Endodermal cell (in vitro differentiated cells): ENCODE measurements around the gene CFAP97D2. TPM values are rescaled to one million over a fixed set of nuclear protein-coding genes. Genes with fewer than 3 reads are reported as not detected.

Experiments
- DNase-seq: peaks from one replicate; pipeline ENCODE4 v3.0.0-alpha.2; 2017
- H3K27ac ChIP-seq: 2 replicates; pipeline ENCODE4 v1.5.1; 2013; ENCODE audit warnings: mild to moderate bottlenecking, low read depth, low read length, moderate library complexity
- H3K27me3 ChIP-seq: 2 replicates; pipeline ENCODE4 v1.6.1; 2013; ENCODE audit warnings: mild to moderate bottlenecking, low read length, moderate library complexity; ENCODE audit not compliant: insufficient read depth, control insufficient read depth, poor library complexity, severe bottlenecking
- H3K36me3 ChIP-seq: 2 replicates; pipeline ENCODE4 v1.7.0; 2013; ENCODE audit warnings: mild to moderate bottlenecking, low read length, moderate library complexity; ENCODE audit not compliant: control insufficient read depth, insufficient read depth
- H3K4me1 ChIP-seq: one replicate; pipeline ENCODE4 v1.7.0; 2013; ENCODE audit warnings: low read length; ENCODE audit not compliant: control insufficient read depth, insufficient read depth
- H3K4me3 ChIP-seq: 2 replicates; pipeline ENCODE4 v1.5.1; 2013; ENCODE audit warnings: mild to moderate bottlenecking, low read length, moderate library complexity
- H3K9ac ChIP-seq: 2 replicates; pipeline ENCODE4 v1.6.1; 2013; ENCODE audit warnings: mild to moderate bottlenecking, low read length, moderate library complexity; ENCODE audit not compliant: poor library complexity, severe bottlenecking; ENCODE audit errors: extremely low read depth
- H3K9me3 ChIP-seq: 2 replicates; pipeline ENCODE4 v1.6.1; 2013; ENCODE audit warnings: mild to moderate bottlenecking, low read length, moderate library complexity; ENCODE audit not compliant: control insufficient read depth
- H3K27ac Mint-ChIP-seq: 2 replicates; pipeline ENCODE4 v1.8.0; 2020; ENCODE audit warnings: mixed read lengths
- H3K27me3 Mint-ChIP-seq: 2 replicates; pipeline ENCODE4 v1.8.0; 2021; ENCODE audit warnings: mild to moderate bottlenecking, mixed read lengths; ENCODE audit not compliant: insufficient read depth
- H3K36me3 Mint-ChIP-seq: 2 replicates; pipeline ENCODE4 v1.8.0; 2020; ENCODE audit warnings: low read depth, mixed read lengths
- H3K4me1 Mint-ChIP-seq: 2 replicates; pipeline ENCODE4 v1.8.0; 2020; ENCODE audit warnings: mixed read lengths
- H3K4me3 Mint-ChIP-seq: 2 replicates; pipeline ENCODE4 v1.8.0; 2020; ENCODE audit warnings: mild to moderate bottlenecking, moderate library complexity, mixed read lengths
- H3K9me3 Mint-ChIP-seq: 2 replicates; pipeline ENCODE4 v1.8.0; 2020; ENCODE audit warnings: mild to moderate bottlenecking, mixed read lengths
- WGBS, 2 experiments: methylation state at CpG; one replicate each; pipeline versions ENCODE4 v1.1.5 to v1.1.7; 2013; ENCODE audit warnings: missing lambda C conversion rate in 2 of 2, mixed read lengths in 1 of 2; ENCODE audit not compliant: insufficient coverage in 1 of 2, insufficient read length in 1 of 2; 5-methylcytosine and 5-hydroxymethylcytosine counted together
- total RNA-seq, 2 donors: library from RNA; stranded (reverse); fragmentation: NEBNext Ultra II Directional in 1 of 2; extraction: Animal tissue kit (Norgen Biotek cat#: 25700) in 1 of 2; gene quantifications; 2 replicates in 1 of 2; 3 replicates in 1 of 2; pipeline ENCODE4 v1.2.1, GENCODE V29; 2021
- TF ChIP-seq, protein P1 (sequence below): fragments of 200-600 bp; sonication (generic); conservative IDR thresholded peaks from 2 replicates; pipeline ENCODE4 v1.5.0; 2021; ENCODE audit warnings: antibody characterized with exemption, mild to moderate bottlenecking

CFAP97D2 gene
- total RNA-seq, 2 donors from 2014 or later = not detected

- Histone ChIP-seq H3K9ac (no peak overlapping the region), H3K9me3 (peaks cover 7% of the 10 kb centered on the region), H3K4me1 (no peaks in the 10 kb centered on the region), H3K27ac (no peak overlapping the region), H3K4me3 (no peak overlapping the region), H3K36me3 (no peaks in the 10 kb centered on the region), H3K27me3 (no peaks in the 10 kb centered on the region)
- whole genome bisulfite sequencing, 2 experiments = 92 to 100% methylated on average over 1 to 15 of the region's 15 CpGs
- no peak for DNase-seq
- no peaks in the 10 kb centered on the region for H3K9me3 Mint-ChIP-seq
- no peaks in the 10 kb centered on the region for H3K36me3 Mint-ChIP-seq
- no peaks in the 10 kb centered on the region for H3K4me1 Mint-ChIP-seq
- no peak overlapping the region for H3K4me3 Mint-ChIP-seq
- TF ChIP-seq, protein P1, sequence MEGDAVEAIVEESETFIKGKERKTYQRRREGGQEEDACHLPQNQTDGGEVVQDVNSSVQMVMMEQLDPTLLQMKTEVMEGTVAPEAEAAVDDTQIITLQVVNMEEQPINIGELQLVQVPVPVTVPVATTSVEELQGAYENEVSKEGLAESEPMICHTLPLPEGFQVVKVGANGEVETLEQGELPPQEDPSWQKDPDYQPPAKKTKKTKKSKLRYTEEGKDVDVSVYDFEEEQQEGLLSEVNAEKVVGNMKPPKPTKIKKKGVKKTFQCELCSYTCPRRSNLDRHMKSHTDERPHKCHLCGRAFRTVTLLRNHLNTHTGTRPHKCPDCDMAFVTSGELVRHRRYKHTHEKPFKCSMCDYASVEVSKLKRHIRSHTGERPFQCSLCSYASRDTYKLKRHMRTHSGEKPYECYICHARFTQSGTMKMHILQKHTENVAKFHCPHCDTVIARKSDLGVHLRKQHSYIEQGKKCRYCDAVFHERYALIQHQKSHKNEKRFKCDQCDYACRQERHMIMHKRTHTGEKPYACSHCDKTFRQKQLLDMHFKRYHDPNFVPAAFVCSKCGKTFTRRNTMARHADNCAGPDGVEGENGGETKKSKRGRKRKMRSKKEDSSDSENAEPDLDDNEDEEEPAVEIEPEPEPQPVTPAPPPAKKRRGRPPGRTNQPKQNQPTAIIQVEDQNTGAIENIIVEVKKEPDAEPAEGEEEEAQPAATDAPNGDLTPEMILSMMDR = no peak
- H3K27me3 Mint-ChIP-seq = peaks cover 4% of the 10 kb centered on the region
- no peak overlapping the region for H3K27ac Mint-ChIP-seq
These were observed 6.3 kb downstream of the CFAP97D2 start for GRCh38 chr13:114185182-114185971.

DNA sequence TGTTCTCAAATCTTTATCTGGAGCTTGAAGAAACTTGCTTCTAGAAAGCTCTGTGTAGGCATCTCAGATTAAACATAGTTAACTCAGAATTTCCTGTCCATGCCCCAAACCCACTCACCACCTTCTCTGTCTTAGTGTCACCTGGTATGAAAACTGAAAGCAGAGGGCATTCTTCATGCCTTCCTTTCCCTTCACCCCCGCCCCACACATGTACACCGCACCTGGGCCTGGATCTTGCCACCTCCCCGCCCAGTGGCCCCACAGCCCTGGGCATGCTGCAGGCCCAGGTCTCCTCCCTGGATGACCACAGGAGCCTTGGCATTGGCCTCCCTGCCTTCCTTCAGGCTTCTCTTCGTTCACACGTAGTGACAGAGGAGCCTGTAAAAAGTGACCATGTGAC is 15.8 kb downstream of the CFAP97D2 start:
- peaks cover 16% of the 10 kb centered on the region for H3K9me3 ChIP-seq
- Mint-ChIP-seq H3K4me1 (peaks cover 11% of the 10 kb centered on the region), H3K9me3 (peaks cover 21% of the 10 kb centered on the region), H3K36me3 (no peaks in the 10 kb centered on the region), H3K4me3 (no peak overlapping the region), H3K27ac (no peak overlapping the region), H3K27me3 (no peaks in the 10 kb centered on the region)
- TF ChIP-seq, protein P1 = no peak
- DNase-seq = peak; percentile 28
- no peak overlapping the region for H3K9ac ChIP-seq
- H3K36me3 ChIP-seq = no peaks in the 10 kb centered on the region
- 93 to 100% methylated on average over 3 to 5 of the region's 5 CpGs for WGBS, 2 experiments
- H3K4me3 ChIP-seq = no peak overlapping the region
- no peak overlapping the region for H3K27ac ChIP-seq
- H3K4me1 ChIP-seq = no peaks in the 10 kb centered on the region
- H3K27me3 ChIP-seq = no peaks in the 10 kb centered on the region

GRCh38 chr13:114196629-114197028 is 17.6 kb downstream of the CFAP97D2 start:
- Histone ChIP-seq H3K9me3 (peaks cover 16% of the 10 kb centered on the region), H3K36me3 (no peaks in the 10 kb centered on the region), H3K4me3 (peak overlapping the region; percentile 40), H3K9ac (no peak overlapping the region), H3K4me1 (no peaks in the 10 kb centered on the region), H3K27ac (no peak overlapping the region), H3K27me3 (no peaks in the 10 kb centered on the region)
- Mint-ChIP-seq H3K4me3 (no peak overlapping the region), H3K4me1 (peaks cover 11% of the 10 kb centered on the region), H3K36me3 (no peaks in the 10 kb centered on the region), H3K27ac (peak overlapping the region; percentile 14), H3K9me3 (peaks cover 32% of the 10 kb centered on the region), H3K27me3 (no peaks in the 10 kb centered on the region)
- TF ChIP-seq, protein P1 = no peak
- DNase-seq = no peak
- 90 to 96% methylated on average over 5 of the region's 5 CpGs for WGBS, 2 experiments
